Panc1 (cell line): ENCODE measurements around the gene PGRMC2.

Source experiments
- POLR2AphosphoS5 ChIP-seq: IDR thresholded peaks from 2 replicates; pipeline ENCODE4 v1.6.1; 2012; ENCODE audit warnings: mild to moderate bottlenecking, low read depth, low read length, moderate library complexity
- SIN3A ChIP-seq: IDR thresholded peaks from 2 replicates; pipeline ENCODE4 v1.6.1; 2012; ENCODE audit warnings: low read depth, mild to moderate bottlenecking, low read length, moderate library complexity, borderline replicate concordance; ENCODE audit not compliant: insufficient read depth
- TCF7L2 ChIP-seq: IDR thresholded peaks from 2 replicates; pipeline ENCODE4 v1.6.1; 2011; ENCODE audit warnings: mild to moderate bottlenecking, low read depth, low read length, inconsistent platforms
- TF ChIP-seq, protein P1 (sequence below): fragments of 450-650 bp; IDR thresholded peaks from 2 replicates; pipeline ENCODE4 v1.5.1; 2017; ENCODE audit warnings: mild to moderate bottlenecking
- TF ChIP-seq, protein P2 (sequence below), 2 experiments: IDR thresholded peaks; 2 replicates each; pipeline ENCODE4 v1.6.1; 2011 to 2012; ENCODE audit warnings: low read depth in 2 of 2, control low read depth in 1 of 2, low read length in 1 of 2, mild to moderate bottlenecking in 1 of 2, moderate library complexity in 1 of 2; ENCODE audit not compliant: insufficient read depth in 1 of 2

DNA sequence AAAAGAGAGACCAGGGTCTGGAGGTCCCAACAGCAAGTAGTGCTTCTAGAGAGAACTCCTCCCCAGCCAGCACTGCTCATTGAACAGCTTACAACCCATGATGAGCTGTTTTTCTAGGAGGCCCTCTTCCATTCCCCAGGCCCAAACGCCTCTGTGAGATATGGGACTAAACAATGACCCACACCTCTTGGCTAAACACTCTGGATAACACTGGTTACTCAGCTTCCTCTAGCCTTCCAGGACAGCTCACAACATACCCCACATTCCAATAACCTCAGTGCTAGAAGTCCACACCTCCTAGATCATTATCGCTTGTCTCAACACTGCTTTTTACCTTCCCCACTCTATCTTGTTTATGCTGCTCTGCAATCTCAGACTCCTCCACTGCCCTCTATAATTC lies 35.4 kb upstream of the PGRMC2 start:
- TF ChIP-seq, protein P1, sequence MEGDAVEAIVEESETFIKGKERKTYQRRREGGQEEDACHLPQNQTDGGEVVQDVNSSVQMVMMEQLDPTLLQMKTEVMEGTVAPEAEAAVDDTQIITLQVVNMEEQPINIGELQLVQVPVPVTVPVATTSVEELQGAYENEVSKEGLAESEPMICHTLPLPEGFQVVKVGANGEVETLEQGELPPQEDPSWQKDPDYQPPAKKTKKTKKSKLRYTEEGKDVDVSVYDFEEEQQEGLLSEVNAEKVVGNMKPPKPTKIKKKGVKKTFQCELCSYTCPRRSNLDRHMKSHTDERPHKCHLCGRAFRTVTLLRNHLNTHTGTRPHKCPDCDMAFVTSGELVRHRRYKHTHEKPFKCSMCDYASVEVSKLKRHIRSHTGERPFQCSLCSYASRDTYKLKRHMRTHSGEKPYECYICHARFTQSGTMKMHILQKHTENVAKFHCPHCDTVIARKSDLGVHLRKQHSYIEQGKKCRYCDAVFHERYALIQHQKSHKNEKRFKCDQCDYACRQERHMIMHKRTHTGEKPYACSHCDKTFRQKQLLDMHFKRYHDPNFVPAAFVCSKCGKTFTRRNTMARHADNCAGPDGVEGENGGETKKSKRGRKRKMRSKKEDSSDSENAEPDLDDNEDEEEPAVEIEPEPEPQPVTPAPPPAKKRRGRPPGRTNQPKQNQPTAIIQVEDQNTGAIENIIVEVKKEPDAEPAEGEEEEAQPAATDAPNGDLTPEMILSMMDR = no peak
- TF ChIP-seq, protein P2, sequence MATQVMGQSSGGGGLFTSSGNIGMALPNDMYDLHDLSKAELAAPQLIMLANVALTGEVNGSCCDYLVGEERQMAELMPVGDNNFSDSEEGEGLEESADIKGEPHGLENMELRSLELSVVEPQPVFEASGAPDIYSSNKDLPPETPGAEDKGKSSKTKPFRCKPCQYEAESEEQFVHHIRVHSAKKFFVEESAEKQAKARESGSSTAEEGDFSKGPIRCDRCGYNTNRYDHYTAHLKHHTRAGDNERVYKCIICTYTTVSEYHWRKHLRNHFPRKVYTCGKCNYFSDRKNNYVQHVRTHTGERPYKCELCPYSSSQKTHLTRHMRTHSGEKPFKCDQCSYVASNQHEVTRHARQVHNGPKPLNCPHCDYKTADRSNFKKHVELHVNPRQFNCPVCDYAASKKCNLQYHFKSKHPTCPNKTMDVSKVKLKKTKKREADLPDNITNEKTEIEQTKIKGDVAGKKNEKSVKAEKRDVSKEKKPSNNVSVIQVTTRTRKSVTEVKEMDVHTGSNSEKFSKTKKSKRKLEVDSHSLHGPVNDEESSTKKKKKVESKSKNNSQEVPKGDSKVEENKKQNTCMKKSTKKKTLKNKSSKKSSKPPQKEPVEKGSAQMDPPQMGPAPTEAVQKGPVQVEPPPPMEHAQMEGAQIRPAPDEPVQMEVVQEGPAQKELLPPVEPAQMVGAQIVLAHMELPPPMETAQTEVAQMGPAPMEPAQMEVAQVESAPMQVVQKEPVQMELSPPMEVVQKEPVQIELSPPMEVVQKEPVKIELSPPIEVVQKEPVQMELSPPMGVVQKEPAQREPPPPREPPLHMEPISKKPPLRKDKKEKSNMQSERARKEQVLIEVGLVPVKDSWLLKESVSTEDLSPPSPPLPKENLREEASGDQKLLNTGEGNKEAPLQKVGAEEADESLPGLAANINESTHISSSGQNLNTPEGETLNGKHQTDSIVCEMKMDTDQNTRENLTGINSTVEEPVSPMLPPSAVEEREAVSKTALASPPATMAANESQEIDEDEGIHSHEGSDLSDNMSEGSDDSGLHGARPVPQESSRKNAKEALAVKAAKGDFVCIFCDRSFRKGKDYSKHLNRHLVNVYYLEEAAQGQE (IDR thresholded peaks at IDR 0.05; ENCODE audit: insufficient read depth in 1 of 2, low read depth in 2 of 2, low read length in 1 of 2) = no peak
- TF ChIP-seq POLR2AphosphoS5 (no peak), TCF7L2 (no peak), SIN3A (no peak)
